ENCODE measurements around the gene KLHL30. TPM values are rescaled to one million over a fixed set of nuclear protein-coding genes. Genes with fewer than 3 reads are reported as not detected.

Gene KLHL30
- total RNA-seq, 2 donors from 2014 or later: 0.23 to 1.9 TPM

DNA sequence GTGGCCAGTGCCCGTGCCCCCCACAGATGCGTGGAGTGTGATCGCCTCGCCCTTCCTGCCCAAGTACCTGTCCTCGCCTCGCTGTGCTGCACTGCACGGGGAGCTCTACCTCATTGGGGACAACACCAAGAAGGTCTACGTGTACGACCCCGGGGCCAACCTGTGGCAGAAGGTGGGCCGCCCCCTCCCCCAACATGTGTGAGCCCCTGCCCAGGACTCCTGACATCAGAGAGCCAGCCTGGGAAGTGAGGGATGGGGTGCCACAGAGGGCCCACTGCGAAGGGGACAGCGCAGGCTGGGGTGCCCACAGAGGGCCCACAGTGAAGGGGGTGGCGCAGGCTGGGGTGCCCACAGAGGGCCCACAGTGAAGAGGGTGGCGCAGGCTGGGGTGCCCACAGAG is 10.5 kb downstream of the KLHL30 start:
- no peak overlapping the region for H3K27ac ChIP-seq
- H3K27me3 ChIP-seq (replicated peaks; ENCODE audit: insufficient read depth): no peaks in the 10 kb centered on the region
- intact Hi-C loops (cut with DNase I): no loop called here
- no peak for DNase-seq (ENCODE audit: low spot score)
- no peaks in the 10 kb centered on the region for H3K4me1 ChIP-seq (replicated peaks)
- H3K4me3 ChIP-seq: no peak overlapping the region
- WGBS: 91% methylated on average over 12 of the region's 15 CpGs
- TF ChIP-seq, protein P1, sequence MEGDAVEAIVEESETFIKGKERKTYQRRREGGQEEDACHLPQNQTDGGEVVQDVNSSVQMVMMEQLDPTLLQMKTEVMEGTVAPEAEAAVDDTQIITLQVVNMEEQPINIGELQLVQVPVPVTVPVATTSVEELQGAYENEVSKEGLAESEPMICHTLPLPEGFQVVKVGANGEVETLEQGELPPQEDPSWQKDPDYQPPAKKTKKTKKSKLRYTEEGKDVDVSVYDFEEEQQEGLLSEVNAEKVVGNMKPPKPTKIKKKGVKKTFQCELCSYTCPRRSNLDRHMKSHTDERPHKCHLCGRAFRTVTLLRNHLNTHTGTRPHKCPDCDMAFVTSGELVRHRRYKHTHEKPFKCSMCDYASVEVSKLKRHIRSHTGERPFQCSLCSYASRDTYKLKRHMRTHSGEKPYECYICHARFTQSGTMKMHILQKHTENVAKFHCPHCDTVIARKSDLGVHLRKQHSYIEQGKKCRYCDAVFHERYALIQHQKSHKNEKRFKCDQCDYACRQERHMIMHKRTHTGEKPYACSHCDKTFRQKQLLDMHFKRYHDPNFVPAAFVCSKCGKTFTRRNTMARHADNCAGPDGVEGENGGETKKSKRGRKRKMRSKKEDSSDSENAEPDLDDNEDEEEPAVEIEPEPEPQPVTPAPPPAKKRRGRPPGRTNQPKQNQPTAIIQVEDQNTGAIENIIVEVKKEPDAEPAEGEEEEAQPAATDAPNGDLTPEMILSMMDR (IDR thresholded peaks at IDR 0.05): no peak
- TF ChIP-seq POLR2A (IDR thresholded peaks at IDR 0.05) (no peak), POLR2AphosphoS5 (IDR thresholded peaks at IDR 0.05) (no peak)
- H3K36me3 ChIP-seq: no peaks in the 10 kb centered on the region
- no peaks in the 10 kb centered on the region for H3K9me3 ChIP-seq

DNA sequence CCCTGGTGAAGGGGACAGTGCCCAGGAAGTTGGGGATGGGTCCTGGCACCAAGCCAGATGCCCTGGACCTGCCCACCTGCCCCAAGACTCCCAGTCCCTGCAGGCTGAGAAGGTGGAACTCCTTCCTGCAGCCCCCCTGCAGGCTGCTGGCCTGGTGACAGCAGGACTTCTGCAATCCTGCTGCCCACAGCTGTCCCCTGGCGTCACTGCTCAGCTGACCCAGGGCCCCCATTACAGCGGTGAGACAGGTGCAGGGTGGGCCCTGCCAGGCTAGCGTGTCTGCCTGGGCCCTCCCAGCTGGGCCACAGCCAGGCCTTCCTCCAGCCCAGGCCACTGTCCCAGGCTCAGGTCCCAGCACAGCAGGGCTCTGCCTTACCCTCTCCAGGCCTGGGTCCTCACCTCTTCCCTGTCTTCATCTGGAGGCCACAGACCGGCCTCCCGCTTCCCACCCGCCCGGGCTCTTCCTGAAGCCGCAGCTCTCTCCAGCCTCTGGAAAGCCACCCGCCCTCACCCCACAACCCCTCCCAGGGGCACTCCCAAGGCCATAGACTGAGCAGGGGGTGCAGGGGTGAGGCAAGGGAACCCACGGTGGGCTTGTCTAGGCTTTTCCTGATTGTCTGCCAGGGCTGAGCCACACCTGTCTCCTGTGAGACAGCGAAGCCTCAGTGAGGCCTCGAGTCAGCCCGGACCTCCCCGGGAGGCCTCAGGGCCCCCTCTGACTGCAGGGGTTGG is 11.5 kb downstream of the KLHL30 start:
- TF ChIP-seq POLR2A (IDR thresholded peaks at IDR 0.05) (no peak), POLR2AphosphoS5 (IDR thresholded peaks at IDR 0.05) (no peak)
- TF ChIP-seq, protein P1 (IDR thresholded peaks at IDR 0.05): no peak
- DNase-seq (ENCODE audit: low spot score): no peak
- no peak overlapping the region for H3K27ac ChIP-seq
- intact Hi-C loops (cut with DNase I): no loop called here
- no peaks in the 10 kb centered on the region for H3K27me3 ChIP-seq (replicated peaks; ENCODE audit: insufficient read depth)
- no peak overlapping the region for H3K4me3 ChIP-seq
- no peaks in the 10 kb centered on the region for H3K36me3 ChIP-seq
- H3K9me3 ChIP-seq: no peaks in the 10 kb centered on the region
- WGBS: 80% methylated on average over 14 of the region's 14 CpGs
- no peaks in the 10 kb centered on the region for H3K4me1 ChIP-seq (replicated peaks)

DNA sequence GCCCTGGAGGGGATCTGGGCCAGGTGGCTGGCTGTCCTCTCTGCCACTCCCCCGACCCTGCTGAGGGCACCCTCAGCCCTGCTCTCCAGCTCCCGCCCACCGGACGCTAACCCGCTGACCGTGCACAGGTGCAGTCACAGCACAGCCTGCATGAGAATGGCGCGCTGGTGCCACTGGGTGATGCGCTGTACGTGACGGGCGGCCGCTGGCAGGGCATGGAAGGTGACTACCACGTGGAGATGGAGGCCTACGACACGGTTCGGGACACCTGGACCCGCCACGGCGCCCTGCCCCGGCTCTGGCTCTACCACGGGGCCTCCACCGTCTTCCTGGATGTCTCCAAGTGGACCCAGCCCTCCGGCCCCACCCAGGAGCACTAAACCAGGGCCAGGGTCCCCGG is 12.2 kb downstream of the KLHL30 start:
- 95% methylated on average over 19 of the region's 25 CpGs for WGBS
- Histone ChIP-seq H3K4me3 (no peak overlapping the region), H3K36me3 (no peaks in the 10 kb centered on the region), H3K27ac (no peak overlapping the region), H3K4me1 (replicated peaks) (no peaks in the 10 kb centered on the region), H3K27me3 (replicated peaks; ENCODE audit: insufficient read depth) (no peaks in the 10 kb centered on the region), H3K9me3 (no peaks in the 10 kb centered on the region)
- no peak for TF ChIP-seq POLR2A (IDR thresholded peaks at IDR 0.05)
- TF ChIP-seq, protein P1 (IDR thresholded peaks at IDR 0.05): no peak
- no peak for TF ChIP-seq POLR2AphosphoS5 (IDR thresholded peaks at IDR 0.05)
- intact Hi-C loops (cut with DNase I): no loop called here
- DNase-seq (ENCODE audit: low spot score): no peak

DNA sequence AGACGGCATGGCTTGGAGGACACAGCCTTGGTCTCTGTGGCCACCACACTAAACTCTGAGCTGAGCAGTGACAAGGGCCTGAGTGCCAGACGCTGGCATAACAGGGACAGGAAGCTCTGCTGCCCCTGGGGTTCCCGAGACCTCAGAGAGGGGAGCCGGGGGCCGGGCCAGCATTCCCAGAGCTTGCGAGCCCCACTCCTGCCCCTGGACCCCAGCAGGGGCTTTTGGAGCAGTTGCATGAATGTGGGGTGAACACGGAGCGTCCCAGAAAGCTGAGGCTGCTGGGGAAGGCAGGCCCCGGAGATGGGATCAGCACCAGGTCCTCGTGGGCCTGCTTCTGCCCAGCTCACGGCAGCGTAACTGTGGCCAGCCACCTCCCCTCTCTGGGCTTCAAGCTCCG is 12.7 kb downstream of the KLHL30 start:
- intact Hi-C loops (cut with DNase I): no loop called here
- no peaks in the 10 kb centered on the region for H3K9me3 ChIP-seq
- H3K36me3 ChIP-seq: no peaks in the 10 kb centered on the region
- no peaks in the 10 kb centered on the region for H3K4me1 ChIP-seq (replicated peaks)
- no peak overlapping the region for H3K4me3 ChIP-seq
- TF ChIP-seq, protein P1 (IDR thresholded peaks at IDR 0.05): no peak
- no peak for TF ChIP-seq POLR2A (IDR thresholded peaks at IDR 0.05)
- no peak for TF ChIP-seq POLR2AphosphoS5 (IDR thresholded peaks at IDR 0.05)
- H3K27ac ChIP-seq: no peak overlapping the region
- WGBS: 87% methylated on average over 12 of the region's 13 CpGs
- DNase-seq (ENCODE audit: low spot score): no peak
- no peaks in the 10 kb centered on the region for H3K27me3 ChIP-seq (replicated peaks; ENCODE audit: insufficient read depth)

DNA sequence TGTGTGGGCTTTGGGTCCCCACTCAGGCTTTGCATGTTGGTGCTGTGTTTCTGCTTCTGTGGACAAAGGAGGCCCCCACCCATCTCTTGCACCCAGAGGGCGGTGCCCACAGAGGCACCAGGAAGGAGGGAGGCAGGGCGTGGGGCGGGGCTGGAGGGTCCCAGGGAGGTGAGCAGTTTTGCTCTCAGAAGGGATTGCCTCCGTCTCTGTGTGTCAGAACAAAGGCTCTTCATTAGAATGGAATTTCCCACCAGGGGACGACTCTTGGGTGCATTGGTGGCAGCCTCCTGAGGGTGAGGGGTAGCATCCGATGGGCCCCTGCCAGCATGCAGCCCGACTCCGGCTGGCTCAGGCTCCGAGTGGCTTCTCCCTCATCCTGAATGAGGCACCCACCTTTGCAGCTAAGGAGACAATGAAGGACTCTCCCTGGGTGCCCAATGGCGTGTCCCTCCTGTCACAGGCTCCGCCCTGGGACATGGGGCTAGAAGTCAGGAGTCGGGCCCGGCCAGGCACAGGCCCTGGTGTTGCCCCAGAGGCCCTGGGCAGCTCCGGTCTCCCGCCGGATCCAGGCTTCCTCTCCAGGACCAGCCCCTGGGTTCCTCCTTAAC is 13.3 kb downstream of the KLHL30 start:
- TF ChIP-seq POLR2A (IDR thresholded peaks at IDR 0.05): no peak
- TF ChIP-seq POLR2AphosphoS5 (IDR thresholded peaks at IDR 0.05): no peak
- TF ChIP-seq, protein P1 (IDR thresholded peaks at IDR 0.05): no peak
- Histone ChIP-seq H3K4me1 (replicated peaks) (no peaks in the 10 kb centered on the region), H3K27me3 (replicated peaks; ENCODE audit: insufficient read depth) (no peaks in the 10 kb centered on the region), H3K9me3 (no peaks in the 10 kb centered on the region), H3K4me3 (no peak overlapping the region), H3K36me3 (no peaks in the 10 kb centered on the region), H3K27ac (no peak overlapping the region)
- WGBS: 88% methylated on average over 16 of the region's 16 CpGs
- intact Hi-C loops (cut with DNase I): no loop called here
- DNase-seq (ENCODE audit: low spot score): no peak
